Tibial nerve (tissue), 4 donors: ENCODE results near the gene MINDY2. TPM values are rescaled to one million over a fixed set of nuclear protein-coding genes. Genes with fewer than 3 reads are reported as not detected.

Source experiments
- DNase-seq, 2 donors: peaks; one replicate each; pipeline ENCODE4 v3.0.0-alpha.2; 2019; ENCODE audit warnings: low spot score in 2 of 2
- H3K27ac ChIP-seq, 4 donors: fragments of 200-600 bp; sonication (generic) in 3 of 4; one replicate each; pipeline ENCODE4 v1.5.1; 2017 to 2019; ENCODE audit warnings: mild to moderate bottlenecking in 1 of 4
- H3K27me3 ChIP-seq, 2 donors: fragments of 200-600 bp; sonication (generic) in 1 of 2; one replicate each; pipeline versions ENCODE4 v1.5.1 to v1.6.0; 2017 to 2019
- H3K36me3 ChIP-seq, 3 donors: fragments of 200-600 bp; sonication (generic); one replicate each; pipeline ENCODE4 v1.5.1; 2018 to 2019
- H3K4me1 ChIP-seq, 4 donors: fragments of 200-600 bp; sonication (generic) in 3 of 4; one replicate each; pipeline ENCODE4 v1.5.1; 2017 to 2019
- H3K4me3 ChIP-seq, 4 donors: fragments of 200-600 bp; sonication (generic) in 3 of 4; one replicate each; pipeline ENCODE4 v1.5.1; 2017 to 2019; ENCODE audit warnings: mild to moderate bottlenecking in 1 of 4, moderate library complexity in 1 of 4
- H3K9me3 ChIP-seq, 4 donors: fragments of 200-600 bp; sonication (generic) in 3 of 4; one replicate each; pipeline ENCODE4 v1.5.1; 2017 to 2019
- EP300 ChIP-seq, 2 donors: sonication (generic); formaldehyde crosslinking; IDR thresholded peaks; one replicate each; pipeline ENCODE4 v1.6.1; 2017; ENCODE audit warnings: antibody characterized with exemption in 2 of 2, mild to moderate bottlenecking in 1 of 2
- POLR2A ChIP-seq, 2 donors: fragments of 450-650 bp; IDR thresholded peaks; one replicate each; pipeline ENCODE4 v1.6.1; 2017; ENCODE audit warnings: antibody characterized with exemption in 2 of 2, mild to moderate bottlenecking in 2 of 2, moderate library complexity in 2 of 2
- WGBS, 2 donors: methylation state at CpG; one replicate each; pipeline ENCODE4 v1.1.5; 2018; 5-methylcytosine and 5-hydroxymethylcytosine counted together
- small RNA-seq: library from RNA; depleted of rRNA; stranded (forward); fragments of <200 nt; gene quantifications from one replicate; pipeline ENCODE3, GENCODE V24; 2016
- total RNA-seq, 4 donors: library from RNA; depleted of rRNA; stranded (reverse); fragments of >200 nt; gene quantifications; one replicate each; pipeline ENCODE4 v1.1.0, GENCODE V29; 2016
- TF ChIP-seq, protein P1 (sequence below), 5 experiments: fragments of 200-600 bp in 3 of 5; fragments of 450-650 bp in 2 of 5; sonication (generic) in 3 of 5; IDR thresholded peaks; one replicate each; pipeline ENCODE4 v1.5.1; 2016 to 2019; ENCODE audit warnings: antibody characterized with exemption in 5 of 5, mild to moderate bottlenecking in 3 of 5, moderate library complexity in 2 of 5

Gene MINDY2
- total RNA-seq, 4 donors from 2014 or later = 26.1 to 47.4 (median 39.9) TPM

- Histone ChIP-seq H3K4me1 (peaks cover 0 to 3% (median 0%) of the 10 kb centered on the region in 4 donors), H3K4me3 (no peak overlapping the region), H3K27ac (no peak overlapping the region), H3K27me3 (no peaks in the 10 kb centered on the region), H3K9me3 (no peaks in the 10 kb centered on the region), H3K36me3 (peaks cover 0 to 52% (median 8%) of the 10 kb centered on the region in 3 donors)
- TF ChIP-seq EP300 (IDR thresholded peaks at IDR 0.05) (no peak), POLR2A (IDR thresholded peaks at IDR 0.05) (no peak)
- TF ChIP-seq, protein P1, sequence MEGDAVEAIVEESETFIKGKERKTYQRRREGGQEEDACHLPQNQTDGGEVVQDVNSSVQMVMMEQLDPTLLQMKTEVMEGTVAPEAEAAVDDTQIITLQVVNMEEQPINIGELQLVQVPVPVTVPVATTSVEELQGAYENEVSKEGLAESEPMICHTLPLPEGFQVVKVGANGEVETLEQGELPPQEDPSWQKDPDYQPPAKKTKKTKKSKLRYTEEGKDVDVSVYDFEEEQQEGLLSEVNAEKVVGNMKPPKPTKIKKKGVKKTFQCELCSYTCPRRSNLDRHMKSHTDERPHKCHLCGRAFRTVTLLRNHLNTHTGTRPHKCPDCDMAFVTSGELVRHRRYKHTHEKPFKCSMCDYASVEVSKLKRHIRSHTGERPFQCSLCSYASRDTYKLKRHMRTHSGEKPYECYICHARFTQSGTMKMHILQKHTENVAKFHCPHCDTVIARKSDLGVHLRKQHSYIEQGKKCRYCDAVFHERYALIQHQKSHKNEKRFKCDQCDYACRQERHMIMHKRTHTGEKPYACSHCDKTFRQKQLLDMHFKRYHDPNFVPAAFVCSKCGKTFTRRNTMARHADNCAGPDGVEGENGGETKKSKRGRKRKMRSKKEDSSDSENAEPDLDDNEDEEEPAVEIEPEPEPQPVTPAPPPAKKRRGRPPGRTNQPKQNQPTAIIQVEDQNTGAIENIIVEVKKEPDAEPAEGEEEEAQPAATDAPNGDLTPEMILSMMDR (IDR thresholded peaks at IDR 0.05) = no peak
- DNase-seq = no peak
- WGBS, 2 donors = 79 to 83% methylated on average over 3 of the region's 3 CpGs
Measured at GRCh38 chr15:58900631-58901030, 129.5 kb downstream of the MINDY2 start.

DNA sequence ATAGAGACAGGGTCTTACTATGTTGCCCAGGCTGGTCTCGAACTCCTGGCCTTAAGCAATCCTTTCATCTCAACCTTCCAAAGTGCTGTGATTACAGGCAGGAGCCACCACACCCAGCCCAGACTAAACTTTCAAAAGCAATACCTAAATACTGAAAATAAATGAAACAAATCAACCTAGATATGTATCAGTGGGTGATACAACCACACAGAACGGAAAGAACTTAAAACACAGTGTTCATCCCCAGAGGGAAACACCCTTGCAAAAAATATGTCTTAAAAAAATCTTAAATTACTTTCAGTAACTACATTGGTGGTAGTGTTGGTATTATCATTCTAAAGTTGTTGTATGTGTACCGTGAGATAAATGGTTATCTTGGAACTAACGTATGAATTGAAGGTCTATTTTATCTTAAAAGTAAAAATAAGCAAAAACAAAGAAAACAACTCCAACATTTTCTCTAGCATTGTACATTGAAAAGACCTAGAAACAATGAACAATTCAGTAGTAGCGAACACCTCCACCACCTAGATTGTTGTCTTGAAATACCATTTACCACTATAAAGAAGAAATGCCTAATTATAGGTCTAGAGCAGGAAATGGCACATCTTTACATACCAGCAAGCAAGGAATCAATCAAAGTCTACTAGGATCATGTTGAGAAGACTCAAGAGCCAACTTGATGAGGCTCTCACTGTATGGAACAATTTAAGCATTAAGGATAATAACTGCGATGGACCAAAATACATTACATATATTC is 137.6 kb downstream of the MINDY2 start:
- Histone ChIP-seq H3K4me3 (no peak overlapping the region), H3K27me3 (no peaks in the 10 kb centered on the region), H3K4me1 (peaks cover 0 to 33% (median 0%) of the 10 kb centered on the region in 4 donors), H3K27ac (no peak overlapping the region), H3K36me3 (peaks cover 0 to 41% (median 4%) of the 10 kb centered on the region in 3 donors), H3K9me3 (no peaks in the 10 kb centered on the region)
- 89 to 90% methylated on average over 6 of the region's 6 CpGs for WGBS, 2 donors
- TF ChIP-seq EP300 (IDR thresholded peaks at IDR 0.05) (no peak), POLR2A (IDR thresholded peaks at IDR 0.05) (no peak)
- TF ChIP-seq, protein P1 (IDR thresholded peaks at IDR 0.05) = no peak
- DNase-seq = no peak

GRCh38 chr15:58909616-58910015 is 138.5 kb downstream of the MINDY2 start:
- 72 to 83% methylated on average over 1 of the region's 1 CpG for WGBS, 2 donors
- no peak overlapping the region for H3K4me3 ChIP-seq
- TF ChIP-seq, protein P1 (IDR thresholded peaks at IDR 0.05) = no peak
- no peak for TF ChIP-seq POLR2A (IDR thresholded peaks at IDR 0.05)
- no peaks in the 10 kb centered on the region for H3K27me3 ChIP-seq
- DNase-seq = no peak
- no peak overlapping the region for H3K27ac ChIP-seq
- no peaks in the 10 kb centered on the region for H3K9me3 ChIP-seq
- H3K36me3 ChIP-seq = peaks cover 0 to 44% (median 4%) of the 10 kb centered on the region in 3 donors
- peaks cover 0 to 33% (median 0%) of the 10 kb centered on the region in 4 donors for H3K4me1 ChIP-seq

GRCh38 chr15:58910456-58910855 is 139.4 kb downstream of the MINDY2 start:
- H3K9me3 ChIP-seq = no peaks in the 10 kb centered on the region
- 89 to 91% methylated on average over 4 of the region's 4 CpGs for WGBS, 2 donors
- H3K4me1 ChIP-seq = peaks cover 0 to 33% (median 0%) of the 10 kb centered on the region in 4 donors
- H3K36me3 ChIP-seq = peaks cover 0 to 42% (median 0%) of the 10 kb centered on the region in 3 donors
- no peaks in the 10 kb centered on the region for H3K27me3 ChIP-seq
- H3K27ac ChIP-seq = no peak overlapping the region
- DNase-seq = no peak
- no peak for TF ChIP-seq EP300 (IDR thresholded peaks at IDR 0.05)
- TF ChIP-seq, protein P1 (IDR thresholded peaks at IDR 0.05) = no peak
- no peak for TF ChIP-seq POLR2A (IDR thresholded peaks at IDR 0.05)
- no peak overlapping the region for H3K4me3 ChIP-seq

Small RNA genes lying within 50 kb of the gene (small RNA-seq; reads per million reads assigned to genes)
- gene RF00012 (not detected), gene ZNF444P1 (not detected)

Other genes with a start within 250 kb of the MINDY2 start
- gene ADAM10, start 21.6 kb upstream of the MINDY2 start, total RNA-seq = 100 to 1,000 TPM in 2 of 4 donors, 10 to 100 TPM in 2; 64.8 to 132 (median 94.3) TPM
- 100 to 1,000 TPM in 3 of 4 donors, 10 to 100 TPM in 1; 87.9 to 126 (median 115) TPM for gene SLTM, start 162.4 kb downstream of the MINDY2 start, total RNA-seq
- 10 to 100 TPM; 18.8 to 30.3 (median 20.6) TPM for gene RNF111, start 216.4 kb downstream of the MINDY2 start, total RNA-seq